ENCODE results near the gene SND1.

- TF ChIP-seq EZH2 (IDR thresholded peaks at IDR 0.05) (no peak), POLR2AphosphoS5 (IDR thresholded peaks at IDR 0.05; ENCODE audit: borderline replicate concordance, low read depth, low read length) (no peak), FOXP2 (optimal IDR thresholded peaks at IDR 0.05; ENCODE audit: control extremely low read depth, extremely low read length, insufficient read depth) (no peak)
Measured at GRCh38 chr7:128091106-128091505, 439.1 kb downstream of the SND1 start.
